Adrenal gland (tissue), 12 donors: Measurements from ENCODE around the gene KRT78. TPM values are rescaled to one million over a fixed set of nuclear protein-coding genes. Genes with fewer than 3 reads are reported as not detected.
A peak's percentile ranks its signal among the peaks of the same experiment; 100 is the strongest.

Experiments
- DNase-seq, 7 donors: peaks; one replicate each; pipeline ENCODE4 v3.0.0-alpha.2; 2019 to 2020
- H3K27ac ChIP-seq, 5 donors: fragments of 200-600 bp; sonication (generic) in 4 of 5; 1 replicate in 3 of 5; 2 replicates in 2 of 5; pipeline versions ENCODE4 v1.5.1 to v1.8.0; 2016 to 2020; ENCODE audit warnings: mild to moderate bottlenecking in 1 of 5
- H3K27me3 ChIP-seq: fragments of 200-600 bp; 2 replicates; pipeline ENCODE4 v1.8.0; 2021
- H3K36me3 ChIP-seq, 2 donors: fragments of 200-600 bp; replicated peaks in 1 of 2; 1 replicate in 1 of 2; 2 replicates in 1 of 2; pipeline versions ENCODE4 v1.5.1 to v1.8.0; 2018 to 2022
- H3K4me1 ChIP-seq, 2 donors: fragments of 200-600 bp; replicated peaks in 1 of 2; 1 replicate in 1 of 2; 2 replicates in 1 of 2; pipeline versions ENCODE4 v1.5.1 to v1.8.0; 2018 to 2021
- H3K4me3 ChIP-seq, 4 donors: fragments of 200-600 bp; sonication (generic) in 3 of 4; one replicate each; pipeline ENCODE4 v1.5.1; 2016 to 2018
- H3K9me3 ChIP-seq, 3 donors: fragments of 200-600 bp; sonication (generic) in 1 of 3; replicated peaks in 1 of 3; 1 replicate in 2 of 3; 2 replicates in 1 of 3; pipeline versions ENCODE4 v1.5.1 to v1.8.0; 2016 to 2021
- CTCF ChIP-seq, 6 experiments: fragments of 450-650 bp in 4 of 6; fragments of 200-600 bp in 2 of 6; sonication (generic) in 1 of 6; IDR thresholded peaks; 1 replicate in 5 of 6; 2 replicates in 1 of 6; pipeline versions ENCODE4 v1.5.1 to v1.8.0; 2016 to 2021; ENCODE audit warnings: antibody characterized with exemption in 6 of 6, mild to moderate bottlenecking in 2 of 6, moderate library complexity in 1 of 6
- POLR2A ChIP-seq, 2 donors: fragments of 450-650 bp; IDR thresholded peaks; one replicate each; pipeline ENCODE4 v1.6.1; 2017; ENCODE audit warnings: antibody characterized with exemption in 2 of 2, mild to moderate bottlenecking in 2 of 2, moderate library complexity in 1 of 2
- WGBS, 4 donors: extraction: QIAGEN DNeasy Blood & Tissue Kit in 2 of 4; methylation state at CpG; one replicate each; pipeline versions ENCODE4 v1.1.5 to v1.1.7; 2013 to 2017; 5-methylcytosine and 5-hydroxymethylcytosine counted together
- intact Hi-C, 2 donors: fragments of 100-400 bp; cut with DNase I; formaldehyde crosslinking; loops; one replicate each; pipeline versions ENCODE4 v1.14.1 to v1.15.0; 2022 to 2023
- polyA plus RNA-seq, 3 donors: library from polyadenylated mRNA; stranded (reverse); fragments of 200-250 nt in 2 of 3; fragments of 350-450 nt in 1 of 3; fragmentation: Illumina TruSeq in 1 of 3; extraction: RNeasy Lipid Tissue Mini Kit (QIAGEN cat#74804) in 1 of 3; gene quantifications; one replicate each; pipeline ENCODE4 v1.2.3, GENCODE V29; 2013 to 2014
- total RNA-seq, 9 donors: library from RNA; depleted of rRNA in 4 of 9; stranded (reverse); fragments of >200 nt in 4 of 9; fragments of 120-200 nt in 1 of 9; fragmentation: NEBNext Ultra II Directional in 1 of 9; extraction: Animal tissue kit (Norgen Biotek cat#: 25700) in 1 of 9; gene quantifications; one replicate each; pipeline versions ENCODE4 v1.1.0 to v1.2.4, GENCODE V29; 2013 to 2023
- donor health status: healthy with polysubstance abuse.
- donor health status: Bipolar disorder and iron deficiency.
- donor health status: DM: yes; HTN: yes; CAD: no.
- donor health status: DM: no; HTN: no; CAD: no.
- donor health status: DM: no; HTN: no; CAD: no.
- donor health status: DM: yes; HTN: yes; CAD: no.

KRT78 gene
- total and polyA plus RNA-seq, 12 donors, result 0.34 TPM; not detected in 11

GRCh38 chr12:52870361-52871290 is 21.8 kb upstream of the KRT78 start:
- Histone ChIP-seq H3K9me3 (no peaks in the 10 kb centered on the region), H3K27me3 (no peaks in the 10 kb centered on the region), H3K27ac (no peak overlapping the region), H3K36me3 (no peaks in the 10 kb centered on the region), H3K4me1 (peaks cover 0 to 10% of the 10 kb centered on the region in 2 donors), H3K4me3 (no peak overlapping the region)
- WGBS, 4 donors, result 38 to 52% (median 43%) methylated on average over 9 to 14 of the region's 14 CpGs
- intact Hi-C loops, result loop anchor here (5.0 to 10.0 kb wide), 3 partner anchors 503 to 726 kb away; partner anchors contain the start of gene KRT85 (in 1 of the 2)
- peak in 6 of 7 donors; percentile 28 to 61 (median 44) for DNase-seq
- no peak for TF ChIP-seq POLR2A (IDR thresholded peaks at IDR 0.05)
- TF ChIP-seq CTCF (IDR thresholded peaks at IDR 0.05), result peak; percentile 31 to 59 (median 49)

- Histone ChIP-seq H3K4me3 (no peak overlapping the region), H3K4me1 (no peaks in the 10 kb centered on the region), H3K27me3 (no peaks in the 10 kb centered on the region), H3K27ac (no peak overlapping the region), H3K36me3 (no peaks in the 10 kb centered on the region), H3K9me3 (no peaks in the 10 kb centered on the region)
- peak; percentile 33 to 59 (median 46) for DNase-seq
- TF ChIP-seq CTCF (IDR thresholded peaks at IDR 0.05) (no peak), POLR2A (IDR thresholded peaks at IDR 0.05) (no peak)
- 45 to 65% (median 49%) methylated on average over 9 of the region's 9 CpGs for WGBS, 4 donors
- intact Hi-C loops, result no loop called here
These were observed 18.8 kb upstream of the KRT78 start for GRCh38 chr12:52867642-52868041.

GRCh38 chr12:52867152-52867551 is 18.4 kb upstream of the KRT78 start:
- Histone ChIP-seq H3K27ac (no peak overlapping the region), H3K36me3 (no peaks in the 10 kb centered on the region), H3K27me3 (no peaks in the 10 kb centered on the region), H3K4me1 (no peaks in the 10 kb centered on the region), H3K4me3 (no peak overlapping the region), H3K9me3 (no peaks in the 10 kb centered on the region)
- intact Hi-C loops, result no loop called here
- WGBS, 4 donors, result 83 to 90% (median 87%) methylated on average over 5 of the region's 5 CpGs
- no peak for TF ChIP-seq CTCF (IDR thresholded peaks at IDR 0.05)
- no peak for DNase-seq

GRCh38 chr12:52865090-52865944 is 16.5 kb upstream of the KRT78 start:
- no peak overlapping the region for H3K4me3 ChIP-seq
- no peaks in the 10 kb centered on the region for H3K36me3 ChIP-seq
- DNase-seq, result peak; percentile 62 to 75 (median 72)
- peak; percentile 59 to 75 (median 70) for TF ChIP-seq CTCF (IDR thresholded peaks at IDR 0.05)
- no peak for TF ChIP-seq POLR2A (IDR thresholded peaks at IDR 0.05)
- no peaks in the 10 kb centered on the region for H3K4me1 ChIP-seq
- H3K9me3 ChIP-seq, result no peaks in the 10 kb centered on the region
- WGBS, 4 donors, result 34 to 72% (median 52%) methylated on average over 5 to 10 of the region's 10 CpGs
- intact Hi-C loops, result no loop called here
- H3K27me3 ChIP-seq, result no peaks in the 10 kb centered on the region
- no peak overlapping the region for H3K27ac ChIP-seq
